GM21528 (cell line): ENCODE measurements around the gene USP19.

Experiments used
- ATAC-seq: cut with Tn5 transposase; IDR thresholded peaks from one replicate; pipeline ENCODE4 v1.9.1; 2021; ENCODE audit warnings: mild to moderate bottlenecking, moderate library complexity; ENCODE audit not compliant: unreplicated experiment, low FRiP score

The USP19 gene, protein sequence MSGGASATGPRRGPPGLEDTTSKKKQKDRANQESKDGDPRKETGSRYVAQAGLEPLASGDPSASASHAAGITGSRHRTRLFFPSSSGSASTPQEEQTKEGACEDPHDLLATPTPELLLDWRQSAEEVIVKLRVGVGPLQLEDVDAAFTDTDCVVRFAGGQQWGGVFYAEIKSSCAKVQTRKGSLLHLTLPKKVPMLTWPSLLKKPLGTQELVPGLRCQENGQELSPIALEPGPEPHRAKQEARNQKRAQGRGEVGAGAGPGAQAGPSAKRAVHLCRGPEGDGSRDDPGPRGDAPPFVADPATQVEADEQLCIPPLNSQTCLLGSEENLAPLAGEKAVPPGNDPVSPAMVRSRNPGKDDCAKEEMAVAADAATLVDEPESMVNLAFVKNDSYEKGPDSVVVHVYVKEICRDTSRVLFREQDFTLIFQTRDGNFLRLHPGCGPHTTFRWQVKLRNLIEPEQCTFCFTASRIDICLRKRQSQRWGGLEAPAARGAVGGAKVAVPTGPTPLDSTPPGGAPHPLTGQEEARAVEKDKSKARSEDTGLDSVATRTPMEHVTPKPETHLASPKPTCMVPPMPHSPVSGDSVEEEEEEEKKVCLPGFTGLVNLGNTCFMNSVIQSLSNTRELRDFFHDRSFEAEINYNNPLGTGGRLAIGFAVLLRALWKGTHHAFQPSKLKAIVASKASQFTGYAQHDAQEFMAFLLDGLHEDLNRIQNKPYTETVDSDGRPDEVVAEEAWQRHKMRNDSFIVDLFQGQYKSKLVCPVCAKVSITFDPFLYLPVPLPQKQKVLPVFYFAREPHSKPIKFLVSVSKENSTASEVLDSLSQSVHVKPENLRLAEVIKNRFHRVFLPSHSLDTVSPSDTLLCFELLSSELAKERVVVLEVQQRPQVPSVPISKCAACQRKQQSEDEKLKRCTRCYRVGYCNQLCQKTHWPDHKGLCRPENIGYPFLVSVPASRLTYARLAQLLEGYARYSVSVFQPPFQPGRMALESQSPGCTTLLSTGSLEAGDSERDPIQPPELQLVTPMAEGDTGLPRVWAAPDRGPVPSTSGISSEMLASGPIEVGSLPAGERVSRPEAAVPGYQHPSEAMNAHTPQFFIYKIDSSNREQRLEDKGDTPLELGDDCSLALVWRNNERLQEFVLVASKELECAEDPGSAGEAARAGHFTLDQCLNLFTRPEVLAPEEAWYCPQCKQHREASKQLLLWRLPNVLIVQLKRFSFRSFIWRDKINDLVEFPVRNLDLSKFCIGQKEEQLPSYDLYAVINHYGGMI (N-terminal part only)

GRCh38 chr3:49120438-49121131 is at the start of gene USP19:
Gene USP19, minus strand, starts transcription at chr3:49120823. Its CDS starts 1,678 bp downstream, at chr3:49119145.
- ATAC-seq, result peak; percentile 78

DNA sequence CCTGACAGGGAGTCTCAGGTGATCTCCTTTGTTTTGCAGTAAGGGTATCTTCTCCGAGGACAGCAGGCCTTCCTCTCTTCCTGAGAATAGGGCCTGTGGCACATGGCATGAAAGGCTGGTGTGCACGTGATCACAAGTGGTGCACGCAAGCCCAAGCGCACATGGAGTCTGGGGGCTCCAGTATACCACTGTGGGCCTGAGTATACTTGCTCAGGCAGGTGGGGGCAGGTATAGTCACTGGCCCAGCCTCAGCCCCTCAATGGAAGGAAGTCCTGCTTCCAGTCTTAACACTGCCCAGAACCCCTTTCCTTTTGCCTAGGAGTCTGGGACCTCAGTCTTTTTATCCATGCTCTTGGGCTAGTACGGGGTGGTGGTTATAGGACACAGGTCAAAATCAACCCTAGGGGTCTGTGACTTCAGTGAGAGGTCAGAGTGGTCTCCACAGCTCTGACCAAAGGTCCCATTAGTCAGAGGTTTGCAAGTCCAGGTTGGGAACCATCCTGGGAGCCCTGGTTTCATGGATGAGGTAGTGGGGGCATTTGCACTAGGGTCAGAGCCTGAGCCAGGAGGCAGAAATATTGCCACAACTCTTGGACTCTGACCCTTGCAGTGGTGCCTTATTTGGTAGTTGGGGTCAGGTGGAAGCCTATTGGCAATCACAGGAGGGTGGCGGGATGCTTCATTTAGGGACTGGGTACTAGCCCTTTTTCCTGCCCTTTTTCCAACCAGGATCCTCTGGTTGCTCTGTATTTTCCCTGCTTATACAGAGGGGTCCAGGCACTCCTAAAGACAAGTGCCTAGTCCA is 46.3 kb upstream of the USP19 start:
- ATAC-seq, result no peak

- ATAC-seq, result peak; percentile 72
These were observed 45.4 kb upstream of the USP19 start, which contains the start of gene CCDC71 for GRCh38 chr3:49165771-49166751. Gene CCDC71, minus strand, starts transcription at chr3:49166331. Its CDS starts 2,123 bp downstream, at chr3:49164208.

DNA sequence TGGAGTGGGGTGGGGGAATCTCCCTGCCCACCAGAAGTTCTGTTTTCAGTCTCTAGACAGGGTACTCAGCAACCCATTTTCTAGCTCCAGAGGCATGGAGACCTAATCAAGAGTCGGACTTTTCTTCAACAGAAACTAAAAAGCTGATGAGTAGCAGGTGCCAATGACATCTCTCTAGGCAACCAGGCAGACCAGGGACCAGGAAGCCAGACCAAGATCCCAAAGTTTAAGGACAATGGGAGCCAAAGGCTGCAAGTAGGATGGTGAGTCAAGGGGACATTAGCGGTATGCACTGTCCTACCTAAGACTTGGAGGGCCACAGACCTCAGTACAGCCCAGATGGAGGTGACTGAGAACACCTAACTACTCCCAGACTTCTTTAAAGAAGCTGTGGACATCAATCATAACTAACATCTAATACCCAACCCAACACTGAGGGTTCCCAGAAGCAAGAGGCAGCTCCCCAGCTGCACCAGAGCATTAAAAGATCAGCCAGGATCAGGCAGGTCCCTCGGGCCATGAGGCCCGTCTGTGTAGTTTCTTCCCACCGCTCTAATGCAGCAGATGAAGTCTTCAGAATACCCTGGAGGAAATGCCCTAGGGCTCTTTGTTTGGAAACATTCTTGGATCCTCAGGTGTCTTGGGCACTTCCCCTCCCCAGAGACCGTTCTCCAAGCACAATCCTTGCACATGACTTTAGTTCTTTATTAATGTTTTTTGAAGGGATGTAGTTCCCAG is 44.5 kb upstream of the USP19 start:
- no peak for ATAC-seq

- no peak for ATAC-seq
These were observed 43.0 kb upstream of the USP19 start for GRCh38 chr3:49163609-49164008.

GRCh38 chr3:49162751-49163419 is 42.3 kb upstream of the USP19 start:
- ATAC-seq, result no peak

GRCh38 chr3:49161808-49162530 is 41.3 kb upstream of the USP19 start:
- no peak for ATAC-seq

DNA sequence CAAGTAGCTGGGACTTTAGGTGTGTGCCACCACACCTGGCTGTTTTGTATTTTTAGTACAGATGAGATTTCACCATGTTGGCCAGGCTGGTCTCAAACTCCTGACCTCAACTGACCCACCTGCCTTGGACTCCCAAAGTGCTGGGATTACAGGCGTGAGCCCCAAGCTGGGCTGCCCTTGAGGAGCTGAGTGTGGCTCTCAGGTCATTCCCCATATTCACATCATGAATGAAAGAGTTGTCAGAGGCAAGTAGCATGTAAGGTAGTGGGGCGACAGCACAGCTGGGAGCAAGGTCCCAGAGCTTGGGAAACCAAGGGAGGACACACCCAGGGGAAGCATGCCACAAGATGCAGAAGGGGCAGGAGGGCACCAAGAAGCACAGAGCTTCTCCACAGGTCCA is 40.6 kb upstream of the USP19 start:
- no peak for ATAC-seq

DNA sequence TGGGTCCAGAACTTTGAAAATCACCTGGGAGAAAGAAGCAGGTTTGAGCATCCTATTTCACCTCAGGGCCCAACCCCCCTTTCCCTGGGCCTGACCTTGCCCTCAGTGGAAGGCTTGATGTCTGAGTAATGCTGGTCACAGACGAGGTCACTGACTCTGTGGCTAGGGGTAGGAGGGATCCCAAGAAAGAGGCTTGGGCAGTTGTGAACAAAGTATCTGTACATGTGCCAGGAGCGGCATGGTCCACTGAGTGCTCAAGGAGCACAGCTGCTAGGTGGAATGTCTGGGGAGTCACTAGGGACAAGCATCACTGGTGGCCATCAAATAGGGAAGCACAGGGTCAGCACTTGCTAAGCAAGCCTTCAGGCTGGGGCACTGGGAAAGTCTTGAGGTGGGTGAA is 38.2 kb upstream of the USP19 start:
- ATAC-seq, result no peak

DNA sequence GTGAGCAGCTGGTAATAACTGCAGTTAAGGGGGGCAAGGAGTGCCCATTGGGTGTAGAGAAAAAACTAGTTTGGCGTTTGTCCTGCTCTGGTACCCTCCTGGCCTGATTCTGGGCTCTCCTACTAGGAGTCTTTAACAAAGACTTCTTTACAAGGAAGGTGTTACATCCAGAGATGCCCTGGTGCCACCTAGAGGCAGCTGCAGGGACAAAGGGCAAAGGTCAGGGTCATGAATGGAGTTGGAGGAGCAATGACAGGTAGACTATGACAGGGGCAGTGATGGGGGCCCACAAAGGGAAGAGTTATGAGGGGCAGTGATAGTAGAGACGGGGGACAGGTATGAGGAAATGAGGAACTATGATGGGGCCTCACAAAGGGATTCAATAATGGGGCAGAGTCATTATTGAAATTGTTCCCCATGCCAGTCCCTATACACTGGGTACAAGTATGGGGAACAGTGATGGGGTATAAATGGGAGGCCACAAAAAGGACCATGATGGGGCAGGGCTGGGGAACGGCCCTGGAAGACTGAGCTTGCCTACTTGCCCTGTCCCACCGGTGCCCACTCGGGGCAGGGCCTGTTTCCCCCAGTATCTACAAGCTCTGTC is 37.6 kb upstream of the USP19 start:
- no peak for ATAC-seq

GRCh38 chr3:49157289-49157688 is 36.7 kb upstream of the USP19 start:
- ATAC-seq, result no peak

DNA sequence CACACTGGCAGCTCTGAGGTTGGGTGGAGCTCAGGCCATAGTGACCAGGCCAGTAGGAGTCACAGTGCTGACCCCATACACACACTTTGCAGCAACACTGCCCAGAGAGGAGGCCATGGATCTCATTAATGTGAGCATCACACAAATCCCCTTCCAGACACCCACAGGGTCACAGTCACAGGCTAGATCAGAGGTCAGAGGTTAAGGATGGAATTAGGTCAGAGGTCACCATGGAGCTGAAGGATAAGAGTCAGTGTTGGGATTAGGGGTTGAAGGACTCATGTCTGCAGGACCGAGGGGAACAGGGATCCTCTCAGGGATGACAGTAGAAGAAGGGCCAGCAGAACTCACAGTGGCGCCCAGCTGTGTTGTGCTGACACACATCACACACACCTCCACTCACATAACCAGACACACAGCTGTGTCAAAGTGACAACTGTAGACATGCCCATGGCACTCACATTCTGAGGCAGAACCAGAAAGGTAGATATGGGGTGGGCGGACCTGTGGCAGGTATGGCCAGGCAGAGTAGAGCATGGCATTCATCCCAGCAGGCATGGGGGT is 32.8 kb upstream of the USP19 start:
- ATAC-seq, result no peak

GRCh38 chr3:49151610-49152009 is 31.0 kb upstream of the USP19 start:
- ATAC-seq, result no peak

DNA sequence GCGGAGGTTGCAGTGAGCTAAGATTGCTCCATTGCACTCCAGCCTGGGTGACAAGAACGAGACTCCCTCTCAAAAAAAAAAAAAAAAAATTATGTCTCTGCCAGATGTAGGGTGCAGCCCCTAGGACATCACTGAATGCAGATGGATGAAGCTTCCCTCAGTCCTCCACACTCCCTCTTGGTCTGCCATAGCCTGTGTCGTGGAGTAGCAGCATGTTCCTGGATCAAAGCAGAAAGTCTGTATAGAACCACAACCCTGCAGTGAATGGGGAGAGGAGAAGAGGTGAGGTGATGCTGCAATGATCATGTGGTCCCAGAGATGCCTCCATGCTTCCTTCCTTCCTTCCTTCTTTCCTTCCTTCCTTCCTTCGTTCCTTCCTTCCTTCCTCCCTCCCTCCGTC is 27.5 kb upstream of the USP19 start:
- no peak for ATAC-seq

DNA sequence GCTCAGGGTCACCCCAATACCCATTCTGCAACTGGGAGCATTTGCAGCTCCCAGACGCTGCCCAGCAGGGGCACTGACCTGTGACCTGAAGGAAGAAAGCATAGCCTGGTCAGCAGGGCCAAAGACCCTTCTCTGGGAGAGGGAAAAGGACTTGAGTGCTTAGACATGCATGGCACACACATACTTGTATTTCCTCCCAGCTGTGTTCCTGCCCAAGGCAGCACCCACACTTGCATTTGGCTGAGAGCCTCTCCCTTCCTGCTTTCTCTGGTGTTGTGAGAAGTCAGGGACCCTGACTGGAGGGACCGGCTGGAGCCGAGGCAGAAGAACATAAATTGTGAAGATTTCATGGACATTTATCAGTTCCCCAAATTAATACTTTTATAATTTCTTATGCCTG is 19.5 kb upstream of the USP19 start:
- no peak for ATAC-seq

- no peak for ATAC-seq
These were observed 14.9 kb upstream of the USP19 start for GRCh38 chr3:49135499-49135898.
